ENCODE data around the gene CDYL2.

CDYL2 gene

GRCh38 chr16:80691111-80691741 is 113.2 kb downstream of the CDYL2 start:
- TF ChIP-seq SIN3A (IDR thresholded peaks at IDR 0.05; ENCODE audit: borderline replicate concordance, insufficient read depth, low read length) (no peak), REST (IDR thresholded peaks at IDR 0.05; ENCODE audit: insufficient read depth in 1 of 2, low read depth in 2 of 2, low read length in 2 of 2) (no peak), TAF1 (IDR thresholded peaks at IDR 0.05; ENCODE audit: borderline replicate concordance, insufficient read depth, low read length) (no peak), FOXP2 (optimal IDR thresholded peaks at IDR 0.05; ENCODE audit: borderline replicate concordance, extremely low read depth, extremely low read length, insufficient read depth) (no peak), POLR2AphosphoS5 (IDR thresholded peaks at IDR 0.05; ENCODE audit: low read depth, low read length) (no peak)

- TF ChIP-seq TAF1 (IDR thresholded peaks at IDR 0.05; ENCODE audit: borderline replicate concordance, insufficient read depth, low read length) (no peak), REST (IDR thresholded peaks at IDR 0.05; ENCODE audit: insufficient read depth in 1 of 2, low read depth in 2 of 2, low read length in 2 of 2) (no peak), FOXP2 (optimal IDR thresholded peaks at IDR 0.05; ENCODE audit: borderline replicate concordance, extremely low read depth, extremely low read length, insufficient read depth) (no peak), POLR2AphosphoS5 (IDR thresholded peaks at IDR 0.05; ENCODE audit: low read depth, low read length) (no peak), SIN3A (IDR thresholded peaks at IDR 0.05; ENCODE audit: borderline replicate concordance, insufficient read depth, low read length) (no peak)
Measured at GRCh38 chr16:80689487-80689886, 114.9 kb downstream of the CDYL2 start.

- TF ChIP-seq REST (IDR thresholded peaks at IDR 0.05; ENCODE audit: insufficient read depth in 1 of 2, low read depth in 2 of 2, low read length in 2 of 2) = no peak
- TF ChIP-seq FOXP2 (optimal IDR thresholded peaks at IDR 0.05; ENCODE audit: borderline replicate concordance, extremely low read depth, extremely low read length, insufficient read depth) = no peak
- TF ChIP-seq POLR2AphosphoS5 (IDR thresholded peaks at IDR 0.05; ENCODE audit: low read depth, low read length) = no peak
- no peak for TF ChIP-seq SIN3A (IDR thresholded peaks at IDR 0.05; ENCODE audit: borderline replicate concordance, insufficient read depth, low read length)
- no peak for TF ChIP-seq TAF1 (IDR thresholded peaks at IDR 0.05; ENCODE audit: borderline replicate concordance, insufficient read depth, low read length)
Measured at GRCh38 chr16:80687606-80688005, 116.8 kb downstream of the CDYL2 start.

- no peak for TF ChIP-seq SIN3A (IDR thresholded peaks at IDR 0.05; ENCODE audit: borderline replicate concordance, insufficient read depth, low read length)
Measured at GRCh38 chr16:80684906-80685305, 119.5 kb downstream of the CDYL2 start.

- TF ChIP-seq FOXP2 (optimal IDR thresholded peaks at IDR 0.05; ENCODE audit: borderline replicate concordance, extremely low read depth, extremely low read length, insufficient read depth) (no peak), POLR2AphosphoS5 (IDR thresholded peaks at IDR 0.05; ENCODE audit: low read depth, low read length) (no peak), REST (IDR thresholded peaks at IDR 0.05; ENCODE audit: insufficient read depth in 1 of 2, low read depth in 2 of 2, low read length in 2 of 2) (no peak), TAF1 (IDR thresholded peaks at IDR 0.05; ENCODE audit: borderline replicate concordance, insufficient read depth, low read length) (no peak), SIN3A (IDR thresholded peaks at IDR 0.05; ENCODE audit: borderline replicate concordance, insufficient read depth, low read length) (no peak)
Measured at GRCh38 chr16:80684136-80684765, 120.1 kb downstream of the CDYL2 start.
